Thymus (tissue), 11 donors: ENCODE measurements around the gene RPRD1A. TPM values are rescaled to one million over a fixed set of nuclear protein-coding genes. Genes with fewer than 3 reads are reported as not detected.

ENCODE experiments used
- DNase-seq, 9 donors: peaks; one replicate each; pipeline ENCODE4 v3.0.0-alpha.2; 2013; ENCODE audit warnings: low spot score in 9 of 9, low read depth in 6 of 9, missing footprints in 1 of 9
- H3K27ac ChIP-seq, 2 donors: one replicate each; pipeline ENCODE4 v1.5.1; 2013; ENCODE audit warnings: control low read depth in 1 of 2, low read depth in 1 of 2, low read length in 1 of 2, mild to moderate bottlenecking in 1 of 2, moderate library complexity in 1 of 2
- H3K27me3 ChIP-seq, 2 donors: one replicate each; pipeline ENCODE4 v1.5.1; 2013; ENCODE audit warnings: low read length in 1 of 2; ENCODE audit not compliant: control insufficient read depth in 2 of 2, insufficient read depth in 1 of 2
- H3K36me3 ChIP-seq, 2 donors: one replicate each; pipeline ENCODE4 v1.5.1; 2013; ENCODE audit warnings: low read length in 1 of 2, mild to moderate bottlenecking in 1 of 2, moderate library complexity in 1 of 2; ENCODE audit not compliant: control insufficient read depth in 2 of 2, insufficient read depth in 2 of 2
- H3K4me1 ChIP-seq, 2 donors: one replicate each; pipeline ENCODE4 v1.5.1; 2013; ENCODE audit warnings: low read length in 2 of 2; ENCODE audit not compliant: control insufficient read depth in 2 of 2, insufficient read depth in 2 of 2
- H3K4me3 ChIP-seq, 2 donors: one replicate each; pipeline ENCODE4 v1.5.1; 2013; ENCODE audit warnings: low read length in 2 of 2, control low read depth in 1 of 2, mild to moderate bottlenecking in 1 of 2
- H3K9me3 ChIP-seq, 2 donors: one replicate each; pipeline ENCODE4 v1.5.1; 2013; ENCODE audit warnings: low read length in 1 of 2, mild to moderate bottlenecking in 1 of 2; ENCODE audit not compliant: control insufficient read depth in 2 of 2, insufficient read depth in 1 of 2
- WGBS: extraction: QIAGEN DNeasy Blood & Tissue Kit; methylation state at CpG from one replicate; pipeline ENCODE4 v1.1.7; 2013; 5-methylcytosine and 5-hydroxymethylcytosine counted together
- polyA plus RNA-seq: library from polyadenylated mRNA; stranded (reverse); fragments of 200-250 nt; gene quantifications from one replicate; pipeline ENCODE4 v1.2.3, GENCODE V29; 2013
- total RNA-seq: library from RNA; stranded (reverse); fragments of 120-200 nt; gene quantifications from one replicate; pipeline ENCODE4 v1.2.4, GENCODE V29; 2013
- donor health status: healthy.

Gene RPRD1A
- total and polyA plus RNA-seq, 2 donors = 26.6 to 34.1 TPM

DNA sequence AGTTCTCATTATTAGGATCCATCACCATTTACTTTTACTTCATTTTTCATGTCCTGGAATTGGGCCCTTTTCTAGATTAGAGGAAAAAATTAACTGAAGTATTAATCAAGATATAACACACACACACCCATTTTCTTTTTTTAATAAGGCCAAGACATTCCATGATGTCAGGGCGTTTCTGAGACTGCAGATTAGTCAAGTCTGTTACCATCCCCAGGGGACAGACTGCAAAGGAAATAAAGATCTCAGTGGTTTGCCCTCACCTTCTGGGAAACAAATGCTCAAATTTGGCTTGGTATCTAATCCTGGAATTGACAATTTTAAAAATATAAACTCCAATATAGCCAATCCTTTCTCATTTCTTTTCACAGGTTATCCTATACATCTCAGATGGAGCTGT lies 67.4 kb downstream of the RPRD1A start:
- WGBS = 82% methylated on average over 1 of the region's 1 CpG
- no peak overlapping the region for H3K27ac ChIP-seq

GRCh38 chr18:35998967-35999366 lies 68.4 kb downstream of the RPRD1A start:
- H3K4me3 ChIP-seq = no peak overlapping the region
- H3K27ac ChIP-seq = no peak overlapping the region
- DNase-seq = no peak
- no peaks in the 10 kb centered on the region for H3K36me3 ChIP-seq
- no peaks in the 10 kb centered on the region for H3K9me3 ChIP-seq
- WGBS = 96% methylated on average over 1 of the region's 1 CpG
- no peaks in the 10 kb centered on the region for H3K27me3 ChIP-seq
- no peaks in the 10 kb centered on the region for H3K4me1 ChIP-seq

More for the DNA sequence above, 67.4 kb downstream of the RPRD1A start:
- H3K9me3 ChIP-seq = no peaks in the 10 kb centered on the region
- H3K36me3 ChIP-seq = no peaks in the 10 kb centered on the region
- no peaks in the 10 kb centered on the region for H3K4me1 ChIP-seq
- H3K4me3 ChIP-seq = no peak overlapping the region
- DNase-seq = no peak
- no peaks in the 10 kb centered on the region for H3K27me3 ChIP-seq

DNA sequence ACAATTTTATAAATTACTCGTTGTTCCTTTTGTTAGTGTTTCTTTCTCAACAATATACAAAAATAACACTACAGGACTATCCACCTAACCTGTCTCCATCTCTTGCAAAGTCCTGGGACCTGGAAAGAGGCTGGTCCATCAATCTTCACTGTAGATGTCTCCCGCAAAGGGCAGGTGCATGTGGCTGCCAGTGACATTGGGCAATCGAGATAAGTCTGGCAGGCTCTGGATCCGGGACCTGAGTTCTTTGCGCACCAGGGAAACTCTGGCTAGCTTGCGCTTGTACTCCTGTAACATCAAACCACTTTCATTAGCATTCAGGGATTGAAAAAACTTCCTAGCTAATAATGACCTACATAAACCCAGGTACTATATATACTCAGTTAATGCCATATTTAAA lies 74.3 kb downstream of the RPRD1A start:
- H3K4me1 ChIP-seq = no peaks in the 10 kb centered on the region
- no peaks in the 10 kb centered on the region for H3K9me3 ChIP-seq
- H3K27ac ChIP-seq = no peak overlapping the region
- no peak overlapping the region for H3K4me3 ChIP-seq
- H3K27me3 ChIP-seq = no peaks in the 10 kb centered on the region
- WGBS = 97% methylated on average over 6 of the region's 6 CpGs
- H3K36me3 ChIP-seq = peaks cover 13 to 19% of the 10 kb centered on the region in 2 donors
- no peak for DNase-seq

GRCh38 chr18:35991696-35992095 lies 75.7 kb downstream of the RPRD1A start:
- Histone ChIP-seq H3K4me1 (no peaks in the 10 kb centered on the region), H3K27me3 (no peaks in the 10 kb centered on the region), H3K36me3 (peaks cover 19% of the 10 kb centered on the region in 2 donors), H3K4me3 (no peak overlapping the region), H3K27ac (no peak overlapping the region), H3K9me3 (no peaks in the 10 kb centered on the region)
- no peak for DNase-seq

GRCh38 chr18:35983818-35984217 lies 83.5 kb downstream of the RPRD1A start:
- no peaks in the 10 kb centered on the region for H3K4me1 ChIP-seq
- H3K27me3 ChIP-seq = no peaks in the 10 kb centered on the region
- H3K27ac ChIP-seq = no peak overlapping the region
- no peak for DNase-seq
- 97% methylated on average over 5 of the region's 5 CpGs for WGBS
- no peak overlapping the region for H3K4me3 ChIP-seq
- no peaks in the 10 kb centered on the region for H3K9me3 ChIP-seq
- H3K36me3 ChIP-seq = peaks cover 29 to 39% of the 10 kb centered on the region in 2 donors

DNA sequence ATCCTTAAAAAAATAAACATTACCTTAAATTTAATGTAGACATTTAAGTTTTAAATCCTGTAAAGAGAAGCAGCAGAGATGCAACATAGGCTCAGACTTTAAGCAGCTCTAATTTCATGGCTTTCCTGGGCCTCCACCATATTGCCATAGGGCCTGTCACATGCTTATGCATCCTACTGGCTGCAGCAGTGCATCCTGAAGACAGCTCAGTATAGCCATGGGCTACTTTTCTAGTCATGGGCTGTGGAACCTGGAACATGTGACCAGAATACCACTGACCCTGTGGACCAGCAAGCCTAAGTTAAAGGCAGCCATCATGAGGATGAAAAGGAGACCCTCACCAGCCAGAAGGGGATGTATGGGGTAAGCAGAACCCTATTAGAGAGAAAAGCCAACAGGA lies 84.2 kb downstream of the RPRD1A start:
- H3K36me3 ChIP-seq = peaks cover 33 to 38% of the 10 kb centered on the region in 2 donors
- H3K4me3 ChIP-seq = no peak overlapping the region

DNA sequence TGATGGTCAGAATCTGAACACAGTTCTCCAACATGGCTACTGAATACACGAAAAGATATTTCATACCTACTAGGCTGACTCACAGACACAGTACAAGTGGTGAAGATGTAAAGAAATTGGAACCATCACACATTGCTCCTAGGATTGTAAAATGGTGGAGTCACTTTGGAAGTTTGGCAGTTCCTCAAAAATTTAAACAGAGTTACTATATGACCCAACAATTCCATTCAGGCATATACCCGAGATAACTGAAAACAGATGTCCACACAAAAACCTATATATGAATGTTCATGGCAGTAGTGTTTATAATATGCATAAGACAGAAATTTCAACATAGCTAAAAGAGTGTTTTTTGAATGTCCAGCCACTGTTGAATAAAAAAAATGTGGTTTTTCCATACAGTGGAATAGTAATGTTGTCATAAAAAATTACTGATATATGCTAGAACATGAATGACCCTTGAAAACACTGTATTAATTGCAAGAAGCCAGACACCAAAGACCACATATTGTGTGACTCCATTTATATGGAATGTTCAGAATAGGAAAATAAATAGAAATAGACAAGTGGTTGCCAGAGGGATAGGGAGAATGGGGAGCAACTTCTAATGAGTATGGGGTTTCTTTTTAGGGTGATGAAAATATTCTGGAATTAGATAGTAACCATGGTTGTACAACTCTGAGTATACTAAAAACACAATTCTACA lies 84.8 kb downstream of the RPRD1A start:
- 99% methylated on average over 2 of the region's 2 CpGs for WGBS
- Histone ChIP-seq H3K27ac (no peak overlapping the region), H3K4me3 (no peak overlapping the region), H3K4me1 (no peaks in the 10 kb centered on the region), H3K9me3 (no peaks in the 10 kb centered on the region), H3K27me3 (no peaks in the 10 kb centered on the region), H3K36me3 (peaks cover 38 to 44% of the 10 kb centered on the region in 2 donors)
- DNase-seq = no peak

More for the DNA sequence above, 84.2 kb downstream of the RPRD1A start:
- no peak overlapping the region for H3K27ac ChIP-seq
- DNase-seq = no peak
- no peaks in the 10 kb centered on the region for H3K27me3 ChIP-seq
- H3K9me3 ChIP-seq = no peaks in the 10 kb centered on the region
- no peaks in the 10 kb centered on the region for H3K4me1 ChIP-seq

GRCh38 chr18:35979112-35979511 lies 88.2 kb downstream of the RPRD1A start:
- no peaks in the 10 kb centered on the region for H3K27me3 ChIP-seq
- H3K4me1 ChIP-seq = peaks cover 1 to 2% of the 10 kb centered on the region in 2 donors
- no peak overlapping the region for H3K4me3 ChIP-seq
- no peak overlapping the region for H3K27ac ChIP-seq
- DNase-seq = no peak
- H3K9me3 ChIP-seq = no peaks in the 10 kb centered on the region
- H3K36me3 ChIP-seq = peaks cover 38 to 57% of the 10 kb centered on the region in 2 donors

DNA sequence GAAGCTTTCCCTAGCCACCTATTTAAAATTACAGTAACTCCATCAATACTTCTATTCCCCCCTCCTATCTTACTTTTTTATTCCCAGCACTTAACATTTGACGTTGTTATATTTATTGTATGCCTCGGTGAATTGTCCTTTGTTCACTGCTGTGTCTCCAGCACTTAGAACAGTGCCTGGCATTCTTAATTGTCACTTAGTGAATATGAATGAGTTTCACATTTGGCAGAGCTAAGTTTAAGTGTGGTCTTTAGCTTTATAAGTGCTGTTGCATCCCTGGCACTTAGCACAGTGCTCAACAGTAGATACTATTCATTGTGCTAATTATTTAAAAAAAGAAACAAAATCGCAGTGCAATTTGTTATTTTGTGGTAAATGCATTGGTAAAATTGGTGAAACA lies 93.2 kb downstream of the RPRD1A start:
- Histone ChIP-seq H3K27me3 (no peaks in the 10 kb centered on the region), H3K9me3 (no peaks in the 10 kb centered on the region), H3K27ac (no peak overlapping the region), H3K36me3 (peaks cover 15 to 35% of the 10 kb centered on the region in 2 donors), H3K4me3 (no peak overlapping the region), H3K4me1 (peaks cover 21 to 24% of the 10 kb centered on the region in 2 donors)
- whole genome bisulfite sequencing = 98% methylated on average over 3 of the region's 3 CpGs
- DNase-seq = no peak
